ENCODE data around the gene TTLL13.

GRCh38 chr15:90211440-90212143, 37.8 kb upstream of the TTLL13 start:
- TF ChIP-seq CTCF (conservative IDR thresholded peaks at IDR 0.05; ENCODE audit: low read length) (no peak), EZH2phosphoT487 (IDR thresholded peaks at IDR 0.05; ENCODE audit: borderline replicate concordance, low read depth, low read length) (no peak)

Measured in OCI-LY7 (cell line).